GM18867 (cell line): ENCODE data around the gene LRPAP1.
"Not testable (repeated sequence)": the region's sequence is repeated elsewhere in the genome, so short reads cannot be mapped to it uniquely, and the experiment has no call there.

Source experiments
- ATAC-seq: cut with Tn5 transposase; IDR thresholded peaks from one replicate; pipeline ENCODE4 v1.9.1; 2021; ENCODE audit warnings: mild to moderate bottlenecking, moderate library complexity; ENCODE audit not compliant: unreplicated experiment

LRPAP1 gene

GRCh38 chr4:3531879-3532750 is at the start of gene LRPAP1:
TSS of gene LRPAP1 (minus strand) at chr4:3532422. CDS start at chr4:3532412, 10 bp downstream.
- ATAC-seq, result peak; percentile 76

GRCh38 chr4:3581334-3582090 is 49.3 kb upstream of the LRPAP1 start:
- ATAC-seq, result not testable (repeated sequence)

- ATAC-seq, result not testable (repeated sequence)
These were observed 48.6 kb upstream of the LRPAP1 start for GRCh38 chr4:3580859-3581258.

GRCh38 chr4:3578527-3579144 is 46.4 kb upstream of the LRPAP1 start:
- not testable (repeated sequence) for ATAC-seq

- not testable (repeated sequence) for ATAC-seq
These were observed 45.8 kb upstream of the LRPAP1 start for GRCh38 chr4:3578052-3578451.

GRCh38 chr4:3577208-3577892 is 45.1 kb upstream of the LRPAP1 start:
- not testable (repeated sequence) for ATAC-seq

GRCh38 chr4:3576533-3577207 is 44.4 kb upstream of the LRPAP1 start:
- ATAC-seq, result not testable (repeated sequence)

- ATAC-seq, result not testable (repeated sequence)
These were observed 43.5 kb upstream of the LRPAP1 start for GRCh38 chr4:3575426-3576369.

GRCh38 chr4:3574865-3575264 is 42.6 kb upstream of the LRPAP1 start:
- ATAC-seq, result not testable (repeated sequence)

GRCh38 chr4:3574346-3574745 is 42.1 kb upstream of the LRPAP1 start:
- ATAC-seq, result not testable (repeated sequence)

- no peak for ATAC-seq
These were observed 40.9 kb upstream of the LRPAP1 start for GRCh38 chr4:3573131-3573530.

GRCh38 chr4:3572363-3572762 is 40.1 kb upstream of the LRPAP1 start:
- no peak for ATAC-seq

GRCh38 chr4:3571921-3572320 is 39.7 kb upstream of the LRPAP1 start:
- no peak for ATAC-seq

GRCh38 chr4:3570923-3571322 is 38.7 kb upstream of the LRPAP1 start:
- not testable (repeated sequence) for ATAC-seq

- not testable (repeated sequence) for ATAC-seq
These were observed 37.4 kb upstream of the LRPAP1 start for GRCh38 chr4:3569611-3570010.

- not testable (repeated sequence) for ATAC-seq
These were observed 34.5 kb upstream of the LRPAP1 start for GRCh38 chr4:3566701-3567100.

GRCh38 chr4:3566301-3566700 is 34.1 kb upstream of the LRPAP1 start:
- not testable (repeated sequence) for ATAC-seq

- not testable (repeated sequence) for ATAC-seq
These were observed 32.7 kb upstream of the LRPAP1 start for GRCh38 chr4:3564948-3565347.

GRCh38 chr4:3563403-3563802 is 31.2 kb upstream of the LRPAP1 start:
- ATAC-seq, result no peak
